A375 (cell line): ENCODE data around the gene LCK. TPM values are rescaled to one million over a fixed set of nuclear protein-coding genes. Genes with fewer than 3 reads are reported as not detected.

Source experiments
- small RNA-seq: library from RNA; depleted of rRNA; stranded (forward); fragments of <200 nt; gene quantifications from one replicate; pipeline ENCODE3, GENCODE V24; 2014
- total RNA-seq: library from RNA; depleted of rRNA; stranded (reverse); fragments of >200 nt; shearing (Covaris generic); gene quantifications from 2 replicates; pipeline ENCODE4 v1.2.3, GENCODE V29; 2014; rRNA removed

LCK gene
- 0.30 TPM in 1 of 2 replicates, not detected in the other for total RNA-seq

DNA sequence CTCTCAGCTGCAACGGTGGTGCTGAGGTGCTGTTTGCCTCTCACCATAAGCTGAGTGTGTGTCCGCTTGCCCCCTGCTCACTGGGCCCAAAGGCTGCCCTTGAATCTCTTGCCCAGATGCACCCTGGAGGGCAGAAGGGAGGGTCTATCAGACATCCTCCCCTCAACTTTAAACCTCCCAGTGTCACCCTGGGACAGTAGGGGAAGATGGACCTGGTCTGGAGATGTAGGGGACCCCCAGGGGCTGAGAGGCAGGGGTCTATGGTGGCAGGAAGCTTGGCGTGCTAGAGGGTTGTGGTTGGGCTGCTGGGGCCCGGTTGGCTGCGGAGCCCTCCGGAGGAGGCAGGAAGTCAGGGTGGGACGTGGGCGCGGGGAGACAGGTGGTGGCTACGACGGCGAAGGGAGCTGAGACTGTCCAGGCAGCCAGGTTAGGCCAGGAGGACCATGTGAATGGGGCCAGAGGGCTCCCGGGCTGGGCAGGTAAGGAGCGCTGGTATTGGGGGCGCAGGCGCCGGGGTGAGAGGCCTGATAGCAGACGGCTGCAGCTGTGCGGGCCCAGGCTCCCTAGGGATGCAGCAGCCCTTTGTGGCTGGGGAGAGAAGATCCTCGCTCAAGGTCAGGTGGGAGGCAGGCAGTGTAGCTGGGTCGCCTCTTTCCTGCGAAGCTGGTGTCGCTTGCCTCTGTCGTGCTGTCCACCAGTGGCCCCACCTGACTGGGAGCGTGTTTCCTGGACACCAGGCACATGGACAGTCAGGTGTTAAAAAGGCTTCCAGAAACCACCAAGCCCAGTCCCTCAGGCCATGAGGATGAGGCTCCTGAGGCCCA is at the start of gene LCK:
LCK (plus strand) TSS at position 373 of the 824 bp plus-strand sequence. CDS start 23,065 bp downstream, outside the sequence.

DNA sequence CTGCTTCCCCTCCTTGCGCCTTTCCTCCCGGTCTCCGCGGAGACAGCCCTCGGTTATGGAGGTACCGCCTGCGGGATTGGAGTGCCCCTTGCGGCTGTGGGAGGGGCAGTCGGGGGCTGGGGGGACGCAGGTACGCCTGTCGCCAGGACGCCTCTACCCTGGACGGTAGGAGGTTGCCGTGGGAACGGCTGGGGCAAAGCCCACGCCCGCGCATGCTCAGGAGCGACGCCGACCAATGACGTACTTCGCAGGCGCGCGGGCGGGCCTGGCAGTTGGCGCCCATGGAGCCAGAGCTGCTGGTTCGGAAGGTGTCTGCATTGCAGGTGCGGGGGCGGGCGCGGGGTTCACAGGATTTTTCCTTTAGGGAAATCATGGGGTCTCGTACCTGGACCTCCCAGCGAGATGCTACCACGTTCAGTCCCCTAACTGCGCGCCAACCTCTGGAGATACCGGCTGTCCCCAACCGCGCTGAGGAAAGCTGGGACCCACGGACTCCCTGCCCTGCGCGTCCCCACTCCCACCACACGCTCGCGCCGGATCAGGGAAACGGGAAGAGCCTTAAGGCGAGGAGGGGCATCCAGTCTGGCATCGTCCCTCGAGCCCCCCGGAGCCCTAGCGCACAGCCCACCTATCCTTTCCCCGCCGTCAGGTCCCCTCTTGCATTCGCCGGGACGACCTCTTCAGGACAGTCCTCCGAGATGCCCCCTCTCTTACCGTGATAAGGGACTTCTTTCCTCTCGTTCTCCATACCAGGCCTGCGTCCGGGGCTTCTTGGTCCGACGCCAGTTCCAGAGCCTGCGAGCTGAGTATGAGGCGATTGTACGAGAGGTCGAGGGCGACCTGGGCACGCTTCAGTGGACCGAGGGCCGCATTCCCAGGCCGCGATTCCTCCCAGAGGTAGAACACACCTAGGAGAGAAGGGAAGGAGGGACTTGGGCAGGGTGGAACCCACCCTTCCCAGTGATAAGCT is 45.4 kb upstream of the LCK start, which contains the start of gene IQCC:
IQCC (plus strand) TSS at position 271 of the 970 bp plus-strand sequence; CDS start at position 282, 11 bp downstream.

DNA sequence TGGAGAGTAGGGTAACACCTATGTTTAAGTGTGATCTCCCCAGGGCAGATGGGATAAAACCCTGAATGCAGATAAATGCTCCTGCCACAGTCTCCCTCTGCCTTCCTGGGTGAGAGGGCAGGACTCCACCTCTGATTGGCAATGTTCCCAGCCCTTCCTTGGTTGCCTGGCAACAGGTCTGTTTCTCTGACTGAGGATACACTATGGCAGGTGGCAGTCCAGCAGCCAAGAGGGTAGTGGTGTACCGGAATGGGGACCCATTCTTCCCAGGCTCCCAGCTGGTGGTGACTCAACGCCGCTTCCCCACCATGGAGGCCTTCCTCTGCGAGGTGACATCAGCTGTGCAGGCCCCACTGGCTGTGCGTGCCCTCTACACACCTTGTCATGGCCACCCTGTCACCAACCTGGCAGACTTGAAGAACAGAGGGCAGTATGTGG is 42.2 kb upstream of the LCK start, which contains the start of gene DCDC2B:
DCDC2B (plus strand) TSS at position 199 of the 438 bp plus-strand sequence; CDS start at position 204, 5 bp downstream.

DNA sequence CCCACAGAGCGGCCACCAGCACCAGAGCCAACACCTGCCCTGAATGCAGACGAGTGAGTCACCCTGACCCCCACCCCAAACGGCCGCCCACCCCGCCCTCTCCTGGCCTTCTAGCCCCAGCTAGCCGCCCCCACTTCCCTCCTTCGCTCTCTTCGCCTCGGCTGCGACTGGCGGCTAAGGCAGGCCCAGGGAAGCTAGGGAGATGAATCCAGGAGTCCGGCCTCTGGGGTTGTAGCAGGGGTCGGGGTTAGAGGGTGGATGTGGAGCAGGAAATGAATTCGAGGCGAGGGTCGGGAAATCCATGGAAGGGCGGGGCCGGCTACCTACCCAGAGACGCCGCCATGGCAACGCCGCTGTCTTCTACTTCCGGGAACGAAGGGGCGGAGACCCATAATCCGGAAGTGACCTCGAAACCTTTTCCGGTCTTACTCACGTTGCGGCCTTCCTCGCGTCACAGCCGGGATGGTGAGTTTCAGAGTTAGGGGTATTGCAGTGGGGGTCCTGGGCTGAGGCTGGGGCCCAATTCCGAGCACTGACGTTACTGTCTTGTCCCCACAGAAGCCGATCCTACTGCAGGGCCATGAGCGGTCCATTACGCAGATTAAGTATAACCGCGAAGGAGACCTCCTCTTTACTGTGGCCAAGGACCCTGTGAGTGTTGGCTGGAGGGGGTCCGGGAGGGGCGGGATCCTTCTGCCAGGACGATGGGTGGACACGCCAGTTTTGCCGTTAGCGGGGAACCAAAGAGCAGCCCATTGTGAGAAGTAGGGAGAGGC is 28.9 kb upstream of the LCK start, which contains the start of the genes EIF3I and TMEM234:
EIF3I (plus strand) TSS at position 428 of the 776 bp plus-strand sequence; CDS start at position 463, 35 bp downstream.
TMEM234 (minus strand) TSS at position 374 of the 776 bp plus-strand sequence; CDS start at position 343, 31 bp downstream.

DNA sequence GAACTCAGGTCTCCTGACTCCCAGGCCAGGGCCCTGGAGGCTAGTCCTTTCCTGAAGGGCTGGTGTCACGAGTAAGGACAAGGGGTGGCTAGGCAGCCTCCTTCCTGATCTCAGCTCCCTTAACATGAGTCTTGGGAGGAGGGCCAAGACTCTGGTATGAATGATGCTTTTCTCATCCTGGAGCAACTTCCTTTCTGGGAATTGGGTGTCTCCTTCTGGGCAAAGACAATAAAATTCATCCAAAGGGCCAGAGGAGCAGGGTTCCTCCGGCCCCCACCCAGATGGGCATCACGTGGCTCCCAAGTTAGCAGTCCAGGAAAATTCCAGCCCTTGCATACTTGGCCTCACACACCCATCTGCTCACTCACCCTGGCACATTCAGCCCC is 4.2 kb upstream of the LCK start, which contains the start of gene FAM167B:
FAM167B (plus strand) TSS at position 335 of the 386 bp plus-strand sequence. CDS start 200 bp downstream, outside the sequence.

DNA sequence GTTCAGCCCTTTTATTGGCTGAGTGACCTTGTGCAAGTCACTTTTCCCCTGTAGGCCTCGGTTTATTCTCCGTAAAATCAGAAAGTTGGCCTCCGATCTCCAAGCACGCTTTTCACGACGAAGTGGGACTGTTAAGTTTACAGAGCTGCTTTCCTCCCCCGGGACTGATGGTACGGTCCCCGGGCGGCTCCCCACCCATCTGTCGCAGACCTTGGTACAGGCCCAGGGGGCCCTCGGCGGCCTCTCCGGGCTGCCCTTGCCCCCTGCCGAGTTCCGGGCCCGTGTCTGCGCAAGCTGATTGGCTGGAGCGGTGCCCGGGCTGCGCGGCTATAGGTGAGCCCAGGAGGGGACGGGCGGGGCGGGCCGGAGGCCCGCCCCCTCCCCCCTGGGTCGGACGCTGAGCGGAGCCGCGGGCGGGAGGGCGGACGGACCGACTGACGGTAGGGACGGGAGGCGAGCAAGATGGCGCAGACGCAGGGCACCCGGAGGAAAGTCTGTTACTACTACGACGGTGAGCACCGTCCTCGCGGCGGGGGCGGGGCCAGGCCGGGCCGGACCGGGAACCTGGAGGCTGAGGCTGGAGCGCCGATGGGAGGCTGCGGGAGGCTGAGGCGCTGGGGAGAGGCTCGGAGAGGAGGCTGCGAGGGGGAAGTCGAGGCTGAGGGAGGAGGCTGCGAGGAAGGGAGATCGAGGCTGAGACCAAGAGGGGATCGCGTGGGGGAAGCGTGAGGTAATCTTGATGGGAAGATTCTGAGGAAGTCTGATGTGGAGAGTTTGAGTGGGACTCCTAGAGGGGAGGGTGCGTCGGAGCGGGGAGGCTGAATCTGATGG is 40.9 kb downstream of the LCK start, which contains the start of gene HDAC1:
HDAC1 (plus strand) TSS at position 376 of the 831 bp plus-strand sequence; CDS start at position 463, 87 bp downstream.

Small RNAs within 50 kb of the gene (small RNA-seq; reads per million reads assigned to genes)
- gene RF00017: not detected
- gene RF00019: not detected

Other genes with a start within 250 kb of the LCK start
- gene KHDRBS1, start 237.4 kb upstream of the LCK start, total RNA-seq: 78.7 and 97.4 TPM in 2 replicates
- 6.3 and 7.4 TPM in 2 replicates for gene TMEM39B, start 178.3 kb upstream of the LCK start, total RNA-seq
- 31.9 TPM in 2 replicates for gene KPNA6, start 143.2 kb upstream of the LCK start, total RNA-seq
- 76.9 and 78.7 TPM in 2 replicates for gene TXLNA, start 71.6 kb upstream of the LCK start, total RNA-seq
- gene CCDC28B, start 50.7 kb upstream of the LCK start, total RNA-seq: 32.6 and 40.1 TPM in 2 replicates
- gene IQCC, start 45.6 kb upstream of the LCK start, total RNA-seq: 5.8 and 6.1 TPM in 2 replicates
- not detected in 2 replicates for gene DCDC2B, start 42.2 kb upstream of the LCK start, total RNA-seq
- gene TMEM234, start 28.9 kb upstream of the LCK start, total RNA-seq: 12.3 and 16.0 TPM in 2 replicates
- gene EIF3I, start 28.9 kb upstream of the LCK start, total RNA-seq: 440 and 450 TPM in 2 replicates
- gene FAM167B, start 4.0 kb upstream of the LCK start, total RNA-seq: 0.37 and 0.57 TPM in 2 replicates
- gene HDAC1, start 40.8 kb downstream of the LCK start, total RNA-seq: 121 and 126 TPM in 2 replicates
- 151 and 153 TPM in 2 replicates for gene MARCKSL1, start 85.0 kb downstream of the LCK start, total RNA-seq
- 4.8 and 7.3 TPM in 2 replicates for gene FAM229A, start 111.2 kb downstream of the LCK start, total RNA-seq
- gene TSSK3, start 111.3 kb downstream of the LCK start, total RNA-seq: 1.3 and 1.5 TPM in 2 replicates
- 54.4 and 56.0 TPM in 2 replicates for gene BSDC1, start 143.2 kb downstream of the LCK start, total RNA-seq
- gene ZBTB8B, start 213.8 kb downstream of the LCK start, total RNA-seq: 0.13 and 0.15 TPM in 2 replicates